CD14-positive monocyte (primary cell): ENCODE measurements around the gene RIPK3. TPM values are rescaled to one million over a fixed set of nuclear protein-coding genes. Genes with fewer than 3 reads are reported as not detected.

Experiments used
- DNase-seq, 3 donors: peaks; one replicate each; pipeline ENCODE4 v3.0.0-alpha.2; 2011 to 2022
- H2AFZ ChIP-seq: 2 replicates; pipeline ENCODE4 v1.6.0; 2012; ENCODE audit warnings: mild to moderate bottlenecking, low read depth, low read length, inconsistent platforms; ENCODE audit not compliant: insufficient read depth, poor library complexity, severe bottlenecking
- H3K27ac ChIP-seq, 2 donors: 1 replicate in 1 of 2; 2 replicates in 1 of 2; pipeline ENCODE4 v1.5.1; 2012 to 2013; ENCODE audit warnings: low read length in 2 of 2, control low read depth in 1 of 2, inconsistent platforms in 1 of 2, low read depth in 1 of 2, mild to moderate bottlenecking in 1 of 2
- H3K27me3 ChIP-seq, 2 donors: one replicate each; pipeline versions ENCODE4 v1.6.0 to v1.6.1; 2011 to 2013; ENCODE audit warnings: low read length in 2 of 2; ENCODE audit not compliant: control insufficient read depth in 2 of 2, insufficient read depth in 2 of 2
- H3K36me3 ChIP-seq, 2 donors: replicated peaks in 1 of 2; 1 replicate in 1 of 2; 2 replicates in 1 of 2; pipeline versions ENCODE4 v1.5.1 to v1.6.1; 2012 to 2013; ENCODE audit warnings: low read length in 2 of 2, control low read depth in 1 of 2, inconsistent platforms in 1 of 2, mild to moderate bottlenecking in 1 of 2; ENCODE audit not compliant: insufficient read depth in 2 of 2, control insufficient read depth in 1 of 2
- H3K4me1 ChIP-seq, 2 donors: 1 replicate in 1 of 2; 2 replicates in 1 of 2; pipeline versions ENCODE4 v1.5.1 to v1.6.1; 2012 to 2013; ENCODE audit warnings: low read length in 2 of 2, control low read depth in 1 of 2, inconsistent platforms in 1 of 2, mild to moderate bottlenecking in 1 of 2, moderate library complexity in 1 of 2; ENCODE audit not compliant: insufficient read depth in 2 of 2, control insufficient read depth in 1 of 2
- H3K4me2 ChIP-seq: replicated peaks from 2 replicates; pipeline ENCODE3; 2012; ENCODE audit warnings: low read length, moderate library complexity, mild to moderate bottlenecking; ENCODE audit not compliant: poor library complexity, severe bottlenecking; ENCODE audit errors: extremely low read depth
- H3K4me3 ChIP-seq, 3 experiments: fragments of 200-600 bp in 1 of 3; sonication (generic) in 1 of 3; replicated peaks in 1 of 3; 1 replicate in 2 of 3; 2 replicates in 1 of 3; pipeline ENCODE4 v1.5.1; 2011 to 2013; ENCODE audit warnings: low read length in 3 of 3, mild to moderate bottlenecking in 3 of 3, control low read depth in 2 of 3, low read depth in 2 of 3, inconsistent platforms in 1 of 3, moderate library complexity in 1 of 3
- H3K79me2 ChIP-seq: 2 replicates; pipeline ENCODE4 v1.6.0; 2012; ENCODE audit warnings: mild to moderate bottlenecking, control low read depth, inconsistent platforms, low read length, moderate library complexity; ENCODE audit not compliant: insufficient read depth
- H3K9ac ChIP-seq: 2 replicates; pipeline ENCODE4 v1.6.0; 2017; ENCODE audit warnings: low read length, mild to moderate bottlenecking; ENCODE audit not compliant: insufficient read depth, poor library complexity, severe bottlenecking
- H3K9me3 ChIP-seq, 2 donors: replicated peaks in 1 of 2; 1 replicate in 1 of 2; 2 replicates in 1 of 2; pipeline versions ENCODE4 v1.5.1 to v1.6.1; 2012 to 2013; ENCODE audit warnings: low read length in 2 of 2, control low read depth in 1 of 2; ENCODE audit not compliant: control insufficient read depth in 1 of 2, insufficient read depth in 1 of 2
- H4K20me1 ChIP-seq: 2 replicates; pipeline ENCODE4 v1.6.0; 2012; ENCODE audit warnings: mild to moderate bottlenecking, low read length, control low read depth, moderate library complexity; ENCODE audit not compliant: insufficient read depth
- H3K27ac Mint-ChIP-seq, 7 donors: one replicate each; pipeline ENCODE4 v1.8.0; 2020; ENCODE audit warnings: mild to moderate bottlenecking in 7 of 7, mixed read lengths in 7 of 7, moderate library complexity in 6 of 7, inconsistent platforms in 2 of 7
- H3K27me3 Mint-ChIP-seq, 3 donors: one replicate each; pipeline ENCODE4 v1.8.0; 2021 to 2022; ENCODE audit warnings: low read depth in 3 of 3, mild to moderate bottlenecking in 3 of 3, mixed read lengths in 3 of 3, moderate library complexity in 3 of 3, inconsistent platforms in 1 of 3
- H3K36me3 Mint-ChIP-seq, 2 donors: one replicate each; pipeline ENCODE4 v1.8.0; 2020; ENCODE audit warnings: mixed read lengths in 2 of 2, inconsistent platforms in 1 of 2, mild to moderate bottlenecking in 1 of 2
- H3K4me1 Mint-ChIP-seq: one replicate; pipeline ENCODE4 v1.8.0; 2020; ENCODE audit warnings: mild to moderate bottlenecking, mixed read lengths
- H3K4me3 Mint-ChIP-seq, 2 donors: one replicate each; pipeline ENCODE4 v1.8.0; 2020; ENCODE audit warnings: mild to moderate bottlenecking in 2 of 2, mixed read lengths in 2 of 2, moderate library complexity in 1 of 2
- H3K9me3 Mint-ChIP-seq, 7 donors: one replicate each; pipeline ENCODE4 v1.8.0; 2020 to 2022; ENCODE audit warnings: mixed read lengths in 7 of 7, mild to moderate bottlenecking in 6 of 7, moderate library complexity in 6 of 7, inconsistent platforms in 2 of 7
- CTCF ChIP-seq: fragments of 200-600 bp; IDR thresholded peaks from one replicate; pipeline ENCODE4 v1.8.0; 2022; ENCODE audit warnings: antibody characterized with exemption, mild to moderate bottlenecking
- WGBS: methylation state at CpG from one replicate; pipeline ENCODE4 v1.1.5; 2013; ENCODE audit warnings: missing lambda C conversion rate; ENCODE audit not compliant: insufficient coverage; 5-methylcytosine and 5-hydroxymethylcytosine counted together
- intact Hi-C, 2 donors: fragments of 100-400 bp; cut with micrococcal nuclease; formaldehyde crosslinking; loops; one replicate each; pipeline versions ENCODE4 v1.15.0 to v1.15.1; 2023
- polyA plus RNA-seq, 3 donors: library from polyadenylated mRNA; depleted of rRNA in 1 of 3; unstranded in 2 of 3; stranded (reverse) in 1 of 3; fragments of 300-500 nt in 2 of 3; fragments of >200 nt in 1 of 3; fragmentation: Illumina TruSeq in 2 of 3; gene quantifications; 1 replicate in 2 of 3; 2 replicates in 1 of 3; pipeline ENCODE4 v1.2.3, GENCODE V29; 2012 to 2021

RIPK3 gene
- polyA plus RNA-seq, 3 donors: 11.7 to 69.6 (median 11.8) TPM

- Histone ChIP-seq H3K36me3 (no peaks in the 10 kb centered on the region), H3K4me2 (peak overlapping the region; percentile 93), H3K4me1 (peaks cover 67 to 72% of the 10 kb centered on the region in 2 donors), H3K9ac (no peak overlapping the region), H2AFZ (no peak overlapping the region), H4K20me1 (peaks cover 18% of the 10 kb centered on the region), H3K27ac (peak overlapping the region in 1 of 2 donors; percentile 15), H3K9me3 (no peaks in the 10 kb centered on the region), H3K4me3 (peak overlapping the region in 1 of 3 experiments; percentile 16), H3K27me3 (no peaks in the 10 kb centered on the region), H3K79me2 (peaks cover 28% of the 10 kb centered on the region)
- DNase-seq: peak in 2 of 3 donors; percentile 48 to 65
- no peak overlapping the region for H3K4me3 Mint-ChIP-seq
- TF ChIP-seq CTCF: no peak
- intact Hi-C loops: no loop called here
- H3K4me1 Mint-ChIP-seq: peaks cover 75% of the 10 kb centered on the region
- H3K27me3 Mint-ChIP-seq: peaks cover 1 to 6% (median 3%) of the 10 kb centered on the region in 3 donors
- H3K9me3 Mint-ChIP-seq: peaks cover 0 to 4% (median 0%) of the 10 kb centered on the region in 7 donors
- H3K27ac Mint-ChIP-seq: peak overlapping the region in 5 of 7 donors; percentile 8 to 80 (median 58)
- peaks cover 26% of the 10 kb centered on the region in 2 donors for H3K36me3 Mint-ChIP-seq
- 80% methylated on average over 2 of the region's 3 CpGs for WGBS
Measured at GRCh38 chr14:24317141-24317928, 22.5 kb downstream of the RIPK3 start.

- Histone ChIP-seq H3K9me3 (no peaks in the 10 kb centered on the region), H3K4me3 (peak overlapping the region in 1 of 3 experiments; percentile 16), H3K79me2 (peaks cover 36% of the 10 kb centered on the region), H3K4me1 (peaks cover 74 to 80% of the 10 kb centered on the region in 2 donors), H4K20me1 (peaks cover 18% of the 10 kb centered on the region), H2AFZ (no peak overlapping the region), H3K4me2 (peak overlapping the region; percentile 93), H3K27ac (peak overlapping the region in 1 of 2 donors; percentile 15), H3K9ac (no peak overlapping the region), H3K36me3 (no peaks in the 10 kb centered on the region), H3K27me3 (no peaks in the 10 kb centered on the region)
- TF ChIP-seq CTCF: no peak
- Mint-ChIP-seq H3K36me3 (peaks cover 26 to 30% of the 10 kb centered on the region in 2 donors), H3K27me3 (peaks cover 1 to 6% (median 3%) of the 10 kb centered on the region in 3 donors), H3K27ac (peak overlapping the region in 2 of 7 donors; percentile 11 to 39), H3K4me1 (peaks cover 82% of the 10 kb centered on the region), H3K4me3 (no peak overlapping the region), H3K9me3 (peaks cover 0 to 4% (median 0%) of the 10 kb centered on the region in 7 donors)
- intact Hi-C loops: no loop called here
- 96% methylated on average over 18 of the region's 18 CpGs for WGBS
- no peak for DNase-seq
Measured at GRCh38 chr14:24316597-24316950, 23.2 kb downstream of the RIPK3 start.
